ENCODE measurements around the gene ATP6V1F. TPM values are rescaled to one million over a fixed set of nuclear protein-coding genes. Genes with fewer than 3 reads are reported as not detected.
A peak's percentile ranks its signal among the peaks of the same experiment; 100 is the strongest.

Gene ATP6V1F
- total RNA-seq, 2 donors from 2014 or later: 122 to 157 TPM

- Histone ChIP-seq H3K4me1 (ENCODE audit: control insufficient read depth, insufficient read depth, low read length) (peaks cover 7% of the 10 kb centered on the region), H3K27ac (ENCODE audit: low read depth, low read length) (no peak overlapping the region), H3K27me3 (ENCODE audit: control insufficient read depth, insufficient read depth, low read length, poor library complexity, severe bottlenecking) (peaks cover 2% of the 10 kb centered on the region), H3K9ac (ENCODE audit: extremely low read depth, low read length, poor library complexity, severe bottlenecking) (no peak overlapping the region), H3K36me3 (ENCODE audit: control insufficient read depth, insufficient read depth, low read length) (no peaks in the 10 kb centered on the region), H3K4me3 (ENCODE audit: low read length) (no peak overlapping the region), H3K9me3 (ENCODE audit: control insufficient read depth, low read length) (no peaks in the 10 kb centered on the region)
- 88 to 91% methylated on average over 7 to 10 of the region's 10 CpGs for WGBS, 2 experiments (ENCODE audit: insufficient coverage in 1 of 2, insufficient read length in 1 of 2)
- DNase-seq: peak; percentile 38
- TF ChIP-seq, protein P1, sequence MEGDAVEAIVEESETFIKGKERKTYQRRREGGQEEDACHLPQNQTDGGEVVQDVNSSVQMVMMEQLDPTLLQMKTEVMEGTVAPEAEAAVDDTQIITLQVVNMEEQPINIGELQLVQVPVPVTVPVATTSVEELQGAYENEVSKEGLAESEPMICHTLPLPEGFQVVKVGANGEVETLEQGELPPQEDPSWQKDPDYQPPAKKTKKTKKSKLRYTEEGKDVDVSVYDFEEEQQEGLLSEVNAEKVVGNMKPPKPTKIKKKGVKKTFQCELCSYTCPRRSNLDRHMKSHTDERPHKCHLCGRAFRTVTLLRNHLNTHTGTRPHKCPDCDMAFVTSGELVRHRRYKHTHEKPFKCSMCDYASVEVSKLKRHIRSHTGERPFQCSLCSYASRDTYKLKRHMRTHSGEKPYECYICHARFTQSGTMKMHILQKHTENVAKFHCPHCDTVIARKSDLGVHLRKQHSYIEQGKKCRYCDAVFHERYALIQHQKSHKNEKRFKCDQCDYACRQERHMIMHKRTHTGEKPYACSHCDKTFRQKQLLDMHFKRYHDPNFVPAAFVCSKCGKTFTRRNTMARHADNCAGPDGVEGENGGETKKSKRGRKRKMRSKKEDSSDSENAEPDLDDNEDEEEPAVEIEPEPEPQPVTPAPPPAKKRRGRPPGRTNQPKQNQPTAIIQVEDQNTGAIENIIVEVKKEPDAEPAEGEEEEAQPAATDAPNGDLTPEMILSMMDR (conservative IDR thresholded peaks at IDR 0.05): no peak
- Mint-ChIP-seq H3K36me3 (ENCODE audit: low read depth) (no peaks in the 10 kb centered on the region), H3K4me3 (no peak overlapping the region), H3K27ac (no peak overlapping the region), H3K4me1 (peaks cover 32% of the 10 kb centered on the region), H3K27me3 (ENCODE audit: insufficient read depth) (peaks cover 52% of the 10 kb centered on the region), H3K9me3 (no peaks in the 10 kb centered on the region)
Measured at GRCh38 chr7:128913870-128914565, 51.4 kb downstream of the ATP6V1F start.

- Mint-ChIP-seq H3K4me3 (no peak overlapping the region), H3K4me1 (peaks cover 27% of the 10 kb centered on the region)
- WGBS, 2 experiments (ENCODE audit: insufficient coverage in 1 of 2, insufficient read length in 1 of 2): 81 to 91% methylated on average over 6 to 10 of the region's 11 CpGs
Measured at GRCh38 chr7:128914566-128915151, 52.0 kb downstream of the ATP6V1F start.

GRCh38 chr7:128915271-128915819 is 52.7 kb downstream of the ATP6V1F start:
- H3K27ac Mint-ChIP-seq: no peak overlapping the region
- peak; percentile 53 for DNase-seq

More at GRCh38 chr7:128914566-128915151, 52.0 kb downstream of the ATP6V1F start:
- Histone ChIP-seq H3K9ac (ENCODE audit: extremely low read depth, low read length, poor library complexity, severe bottlenecking) (no peak overlapping the region), H3K4me3 (ENCODE audit: low read length) (no peak overlapping the region), H3K27ac (ENCODE audit: low read depth, low read length) (no peak overlapping the region), H3K27me3 (ENCODE audit: control insufficient read depth, insufficient read depth, low read length, poor library complexity, severe bottlenecking) (peaks cover 6% of the 10 kb centered on the region), H3K36me3 (ENCODE audit: control insufficient read depth, insufficient read depth, low read length) (no peaks in the 10 kb centered on the region), H3K9me3 (ENCODE audit: control insufficient read depth, low read length) (no peaks in the 10 kb centered on the region), H3K4me1 (ENCODE audit: control insufficient read depth, insufficient read depth, low read length) (peaks cover 7% of the 10 kb centered on the region)
- no peaks in the 10 kb centered on the region for H3K9me3 Mint-ChIP-seq
- TF ChIP-seq, protein P1 (conservative IDR thresholded peaks at IDR 0.05): peak; percentile 34
- peak; percentile 74 for DNase-seq
- H3K27me3 Mint-ChIP-seq (ENCODE audit: insufficient read depth): peaks cover 52% of the 10 kb centered on the region
- H3K36me3 Mint-ChIP-seq (ENCODE audit: low read depth): no peaks in the 10 kb centered on the region
- no peak overlapping the region for H3K27ac Mint-ChIP-seq

More at GRCh38 chr7:128915271-128915819, 52.7 kb downstream of the ATP6V1F start:
- Mint-ChIP-seq H3K9me3 (no peaks in the 10 kb centered on the region), H3K36me3 (ENCODE audit: low read depth) (no peaks in the 10 kb centered on the region), H3K27me3 (ENCODE audit: insufficient read depth) (peaks cover 58% of the 10 kb centered on the region), H3K4me3 (peak overlapping the region; percentile 45), H3K4me1 (peaks cover 27% of the 10 kb centered on the region)
- Histone ChIP-seq H3K9ac (ENCODE audit: extremely low read depth, low read length, poor library complexity, severe bottlenecking) (no peak overlapping the region), H3K27ac (ENCODE audit: low read depth, low read length) (no peak overlapping the region), H3K36me3 (ENCODE audit: control insufficient read depth, insufficient read depth, low read length) (no peaks in the 10 kb centered on the region), H3K4me1 (ENCODE audit: control insufficient read depth, insufficient read depth, low read length) (peaks cover 9% of the 10 kb centered on the region), H3K9me3 (ENCODE audit: control insufficient read depth, low read length) (no peaks in the 10 kb centered on the region), H3K4me3 (ENCODE audit: low read length) (no peak overlapping the region), H3K27me3 (ENCODE audit: control insufficient read depth, insufficient read depth, low read length, poor library complexity, severe bottlenecking) (peaks cover 11% of the 10 kb centered on the region)
- TF ChIP-seq, protein P1 (conservative IDR thresholded peaks at IDR 0.05): no peak
- 76 to 89% methylated on average over 21 to 34 of the region's 34 CpGs for WGBS, 2 experiments (ENCODE audit: insufficient coverage in 1 of 2, insufficient read length in 1 of 2)

Other genes starting within 250 kb of the ATP6V1F start
- under 1 TPM; 0.15 to 0.64 TPM for gene GARIN1A, start 190.6 kb upstream of the ATP6V1F start, total RNA-seq
- gene CALU, start 123.5 kb upstream of the ATP6V1F start, total RNA-seq: 100 to 1,000 TPM; 160 to 186 TPM
- gene OPN1SW, start 87.1 kb upstream of the ATP6V1F start, total RNA-seq: not detected
- 10 to 100 TPM; 46.0 to 51.2 TPM for gene CCDC136, start 70.9 kb upstream of the ATP6V1F start, total RNA-seq
- gene FLNC, start 32.5 kb upstream of the ATP6V1F start, total RNA-seq: 10 to 100 TPM in 1 of 2 donors, 1 to 10 TPM in 1; 6.6 to 11.5 TPM
- 10 to 100 TPM; 21.1 to 33.3 TPM for gene KCP, start 47.9 kb downstream of the ATP6V1F start, total RNA-seq
- gene IRF5, start 75.1 kb downstream of the ATP6V1F start, total RNA-seq: under 1 TPM; 0.31 to 0.53 TPM
- gene TNPO3, start 192.3 kb downstream of the ATP6V1F start, total RNA-seq: 10 to 100 TPM; 68.0 to 73.1 TPM